Bronchial smooth muscle cell (primary cell): Measurements from ENCODE around the gene ITPRID2. TPM values are rescaled to one million over a fixed set of nuclear protein-coding genes. Genes with fewer than 3 reads are reported as not detected.

ENCODE experiments used
- total RNA-seq: library from RNA; depleted of rRNA; stranded (reverse); fragments of >200 nt; gene quantifications from 2 replicates; pipeline ENCODE4 v1.2.1, GENCODE V29; 2014

Gene ITPRID2
- 145 and 193 TPM in 2 replicates for total RNA-seq

GRCh38 chr2:181891258-181891965 lies at the start of gene ITPRID2:
Gene ITPRID2, plus strand, starts transcription at chr2:181891730. Its CDS starts 337 bp downstream, at chr2:181892067.

Other genes starting within 250 kb of the ITPRID2 start
- gene CERKL, start 234.6 kb upstream of the ITPRID2 start, total RNA-seq, result 0.09 TPM in 1 of 2 replicates, not detected in the other
- gene NEUROD1, start 211.2 kb upstream of the ITPRID2 start, total RNA-seq, result not detected in 2 replicates
- 0.47 TPM in 1 of 2 replicates, not detected in the other for gene PPP1R1C, start 94.1 kb downstream of the ITPRID2 start, total RNA-seq